Cardiac septum (tissue), 1 donor: Measurements from ENCODE around the gene CCKAR. TPM values are rescaled to one million over a fixed set of nuclear protein-coding genes. Genes with fewer than 3 reads are reported as not detected.

ENCODE experiments used
- DNase-seq: peaks from one replicate; pipeline ENCODE4 v3.0.0-alpha.2; 2020; ENCODE audit warnings: low spot score
- intact Hi-C: fragments of 100-400 bp; cut with DNase I; formaldehyde crosslinking; loops from one replicate; pipeline ENCODE4 v1.14.0; 2022
- total RNA-seq: library from RNA; stranded (reverse); fragmentation: NEBNext Ultra II Directional; extraction: Animal tissue kit (Norgen Biotek cat#: 25700); gene quantifications from one replicate; pipeline ENCODE4 v1.2.1, GENCODE V29; 2021
- donor health status: DM: no; HTN: no; CAD: no.

The CCKAR gene
- total RNA-seq, 1 donor from 2014 or later: not detected

GRCh38 chr4:26464420-26465095 lies 25.7 kb downstream of the CCKAR start:
- DNase-seq: no peak
- intact Hi-C loops: no loop called here

GRCh38 chr4:26463386-26463785 lies 26.9 kb downstream of the CCKAR start:
- intact Hi-C loops: no loop called here
- DNase-seq: no peak

- no peak for DNase-seq
- intact Hi-C loops: no loop called here
These were observed 27.4 kb downstream of the CCKAR start for GRCh38 chr4:26462874-26463273.

GRCh38 chr4:26459756-26460530 lies 30.3 kb downstream of the CCKAR start:
- intact Hi-C loops: loop anchor here (2.0 to 5.0 kb wide), 2 partner anchors 262 to 549 kb away; no protein-coding TSS in a partner anchor
- no peak for DNase-seq

- intact Hi-C loops: loop anchor here (2.0 to 5.0 kb wide), 2 partner anchors 263 to 550 kb away; no protein-coding TSS in a partner anchor
- no peak for DNase-seq
These were observed 31.1 kb downstream of the CCKAR start for GRCh38 chr4:26459054-26459755.

GRCh38 chr4:26458157-26458561 lies 32.1 kb downstream of the CCKAR start:
- no peak for DNase-seq
- intact Hi-C loops: loop anchor here (2.0 to 5.0 kb wide), 2 partner anchors 264 to 551 kb away; no protein-coding TSS in a partner anchor

- no peak for DNase-seq
- intact Hi-C loops: loop anchor here (5.0 kb wide), 1 partner anchor 265 kb away; no protein-coding TSS in a partner anchor
These were observed 32.9 kb downstream of the CCKAR start for GRCh38 chr4:26457412-26457811.

- intact Hi-C loops: loop anchor here (5.0 kb wide), 1 partner anchor 267 kb away; no protein-coding TSS in a partner anchor
- DNase-seq: no peak
These were observed 34.7 kb downstream of the CCKAR start for GRCh38 chr4:26455571-26455970.

- intact Hi-C loops: loop anchor here (5.0 kb wide), 1 partner anchor 267 kb away; no protein-coding TSS in a partner anchor
- DNase-seq: no peak
These were observed 35.3 kb downstream of the CCKAR start for GRCh38 chr4:26454961-26455360.

- no peak for DNase-seq
- intact Hi-C loops: no loop called here
These were observed 37.4 kb downstream of the CCKAR start for GRCh38 chr4:26452565-26453531.

GRCh38 chr4:26451597-26451996 lies 38.7 kb downstream of the CCKAR start:
- intact Hi-C loops: no loop called here
- DNase-seq: no peak

GRCh38 chr4:26450418-26450817 lies 39.9 kb downstream of the CCKAR start:
- no peak for DNase-seq
- intact Hi-C loops: no loop called here

GRCh38 chr4:26447378-26447777 lies 42.9 kb downstream of the CCKAR start:
- intact Hi-C loops: no loop called here
- DNase-seq: no peak

GRCh38 chr4:26441771-26442170 lies 48.5 kb downstream of the CCKAR start:
- intact Hi-C loops: no loop called here
- DNase-seq: no peak

GRCh38 chr4:26441102-26441501 lies 49.2 kb downstream of the CCKAR start:
- intact Hi-C loops: no loop called here
- no peak for DNase-seq

- intact Hi-C loops: no loop called here
These were observed 56.1 kb downstream of the CCKAR start for GRCh38 chr4:26434030-26434639.

GRCh38 chr4:26433556-26433955 lies 56.7 kb downstream of the CCKAR start:
- intact Hi-C loops: no loop called here
- DNase-seq: no peak

More at GRCh38 chr4:26434030-26434639, 56.1 kb downstream of the CCKAR start:
- DNase-seq: no peak

- intact Hi-C loops: no loop called here
- DNase-seq: no peak
These were observed 57.9 kb downstream of the CCKAR start for GRCh38 chr4:26432419-26432818.
